Activated naive CD8-positive, alpha-beta T cell treated with anti-CD3 and anti-CD28 coated beads, Interleukin-2, amount 10 ng/mL, durations not matched to agents 7 days and 5 days (primary cell): ENCODE measurements around the gene C5AR2. TPM values are rescaled to one million over a fixed set of nuclear protein-coding genes. Genes with fewer than 3 reads are reported as not detected.
"Not testable (repeated sequence)": the region's sequence is repeated elsewhere in the genome, so short reads cannot be mapped to it uniquely, and the experiment has no call there.

ENCODE experiments used
- ATAC-seq: fragments of 150-1000 bp; cut with Tn5 transposase; one replicate; pipeline ENCODE4 v1.10.0; 2021; ENCODE audit warnings: low read depth, moderate library complexity
- POLR2A ChIA-PET: fragments of 350-600 bp; sonication (Branson Sonifier 250); formaldehyde crosslinking; loops from one replicate; lab custom pipeline; 2021; ENCODE audit warnings: antibody characterized with exemption; lab: Charles Lee
- DNase-seq: peaks from one replicate; pipeline ENCODE4 v3.0.0; 2021
- H3K27ac Mint-ChIP-seq: one replicate; pipeline ENCODE4 v1.8.0; 2022; ENCODE audit warnings: mild to moderate bottlenecking, mixed read lengths
- H3K27me3 Mint-ChIP-seq: one replicate; pipeline ENCODE4 v1.8.0; 2022; ENCODE audit warnings: mild to moderate bottlenecking, moderate library complexity, mixed read lengths
- H3K36me3 Mint-ChIP-seq: one replicate; pipeline ENCODE4 v1.8.0; 2021; ENCODE audit warnings: mild to moderate bottlenecking, mixed read lengths
- H3K4me1 Mint-ChIP-seq: one replicate; pipeline ENCODE4 v1.8.0; 2021; ENCODE audit warnings: mixed read lengths
- H3K4me3 Mint-ChIP-seq: one replicate; pipeline ENCODE4 v1.8.0; 2022; ENCODE audit warnings: mild to moderate bottlenecking, moderate library complexity, mixed read lengths
- H3K9me3 Mint-ChIP-seq: one replicate; pipeline ENCODE4 v1.8.0; 2021; ENCODE audit warnings: mixed read lengths
- total RNA-seq, 2 experiments: library from RNA; stranded (reverse); gene quantifications; one replicate each; pipeline ENCODE4 v1.2.3, GENCODE V29; 2021

C5AR2 gene
- total RNA-seq, 2 experiments from 2014 or later = 0.72 to 0.85 TPM

GRCh38 chr19:47375694-47376588, 44.0 kb downstream of the C5AR2 start:
- no peaks in the 10 kb centered on the region for H3K4me1 Mint-ChIP-seq
- ATAC-seq (no peak), DNase-seq (no peak)
- no peaks in the 10 kb centered on the region for H3K27me3 Mint-ChIP-seq
- POLR2A ChIA-PET = no interaction called here
- H3K4me3 Mint-ChIP-seq = no peak overlapping the region
- no peak overlapping the region for H3K27ac Mint-ChIP-seq
- H3K9me3 Mint-ChIP-seq = no peaks in the 10 kb centered on the region
- H3K36me3 Mint-ChIP-seq = peaks cover 3% of the 10 kb centered on the region

- H3K36me3 Mint-ChIP-seq = peaks cover 7% of the 10 kb centered on the region
- POLR2A ChIA-PET = no interaction called here
Measured at GRCh38 chr19:47376589-47377144, 44.7 kb downstream of the C5AR2 start.

DNA sequence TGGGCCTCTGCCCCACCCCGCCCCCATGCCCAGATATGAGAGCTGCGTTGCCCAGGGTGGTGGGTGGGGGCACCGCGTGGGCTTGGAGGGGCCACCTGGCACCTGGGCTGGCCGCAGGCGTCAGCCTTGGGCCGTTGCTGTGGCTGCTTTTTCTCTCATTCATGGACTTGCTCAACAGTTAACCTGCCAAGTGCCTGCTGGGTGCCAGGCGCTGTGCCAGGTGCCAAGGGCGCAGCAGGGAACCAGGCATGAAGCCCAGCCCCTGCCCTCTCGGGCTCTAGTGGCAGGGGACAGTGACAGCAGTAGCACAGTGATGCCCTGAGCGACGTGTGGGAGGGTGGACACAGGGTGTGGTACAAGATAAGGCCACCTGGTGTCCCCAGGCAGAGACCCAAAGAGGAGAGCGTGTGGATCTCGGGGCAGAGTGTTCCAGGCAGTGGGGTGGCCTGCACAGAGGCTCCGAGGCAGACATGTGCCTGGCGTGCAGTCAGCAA, 45.3 kb downstream of the C5AR2 start:
- Mint-ChIP-seq H3K27me3 (no peaks in the 10 kb centered on the region), H3K36me3 (peaks cover 9% of the 10 kb centered on the region), H3K9me3 (no peaks in the 10 kb centered on the region), H3K4me1 (peaks cover 12% of the 10 kb centered on the region), H3K4me3 (no peak overlapping the region), H3K27ac (no peak overlapping the region)
- POLR2A ChIA-PET = no interaction called here
- DNase-seq (no peak), ATAC-seq (no peak)

More at GRCh38 chr19:47376589-47377144, 44.7 kb downstream of the C5AR2 start:
- no peak for DNase-seq
- ATAC-seq = no peak
- Mint-ChIP-seq H3K4me1 (peaks cover 6% of the 10 kb centered on the region), H3K4me3 (no peak overlapping the region), H3K27ac (no peak overlapping the region), H3K27me3 (no peaks in the 10 kb centered on the region), H3K9me3 (no peaks in the 10 kb centered on the region)

DNA sequence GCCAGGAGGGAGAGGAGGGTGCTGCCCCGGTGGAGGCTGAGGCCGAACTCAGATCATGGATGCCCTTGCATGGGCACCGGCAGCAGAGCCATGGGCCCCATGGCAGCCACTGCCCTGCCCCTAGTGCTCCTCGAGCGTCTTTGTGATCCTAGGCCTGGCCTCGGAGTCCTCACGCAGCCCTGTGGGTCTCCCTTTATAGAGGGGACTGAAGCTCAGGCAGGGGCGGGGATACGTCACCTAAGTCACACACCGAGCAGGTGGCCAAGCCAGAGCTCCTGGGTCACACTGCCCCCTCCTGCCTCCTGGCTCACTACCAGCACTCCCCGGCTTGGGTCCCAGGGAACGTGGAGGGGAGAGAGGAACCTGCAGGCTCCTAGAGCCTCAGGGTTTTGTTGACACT, 45.8 kb downstream of the C5AR2 start:
- no peak for DNase-seq
- Mint-ChIP-seq H3K9me3 (no peaks in the 10 kb centered on the region), H3K4me3 (no peak overlapping the region), H3K27ac (peak overlapping the region; percentile 38), H3K27me3 (no peaks in the 10 kb centered on the region), H3K4me1 (peaks cover 12% of the 10 kb centered on the region), H3K36me3 (peaks cover 9% of the 10 kb centered on the region)
- no peak for ATAC-seq
- POLR2A ChIA-PET = no interaction called here

DNA sequence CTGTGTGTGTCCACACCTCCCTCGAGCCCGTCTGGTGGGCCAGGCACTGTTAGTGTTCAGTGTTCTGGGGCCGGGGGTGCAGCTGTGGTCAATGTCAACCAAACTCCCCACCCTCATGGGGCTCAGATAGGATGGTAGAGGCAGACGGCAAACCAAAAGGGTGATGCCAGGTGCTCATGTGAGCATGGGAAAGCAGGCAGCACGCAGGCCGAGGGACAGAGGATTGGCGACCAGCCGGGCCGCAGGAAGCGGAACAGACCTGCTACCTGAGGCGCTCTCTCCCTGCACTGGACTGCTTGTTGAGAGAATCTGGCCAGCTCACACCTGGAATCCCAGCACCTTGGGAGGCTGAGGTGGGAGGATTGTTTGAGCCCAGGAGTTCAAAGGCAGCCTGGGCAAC, 46.3 kb downstream of the C5AR2 start:
- Mint-ChIP-seq H3K9me3 (no peaks in the 10 kb centered on the region), H3K27me3 (no peaks in the 10 kb centered on the region), H3K36me3 (peaks cover 9% of the 10 kb centered on the region), H3K27ac (peak overlapping the region; percentile 38), H3K4me3 (no peak overlapping the region), H3K4me1 (peaks cover 15% of the 10 kb centered on the region)
- ATAC-seq (no peak), DNase-seq (no peak)
- POLR2A ChIA-PET = no interaction called here

DNA sequence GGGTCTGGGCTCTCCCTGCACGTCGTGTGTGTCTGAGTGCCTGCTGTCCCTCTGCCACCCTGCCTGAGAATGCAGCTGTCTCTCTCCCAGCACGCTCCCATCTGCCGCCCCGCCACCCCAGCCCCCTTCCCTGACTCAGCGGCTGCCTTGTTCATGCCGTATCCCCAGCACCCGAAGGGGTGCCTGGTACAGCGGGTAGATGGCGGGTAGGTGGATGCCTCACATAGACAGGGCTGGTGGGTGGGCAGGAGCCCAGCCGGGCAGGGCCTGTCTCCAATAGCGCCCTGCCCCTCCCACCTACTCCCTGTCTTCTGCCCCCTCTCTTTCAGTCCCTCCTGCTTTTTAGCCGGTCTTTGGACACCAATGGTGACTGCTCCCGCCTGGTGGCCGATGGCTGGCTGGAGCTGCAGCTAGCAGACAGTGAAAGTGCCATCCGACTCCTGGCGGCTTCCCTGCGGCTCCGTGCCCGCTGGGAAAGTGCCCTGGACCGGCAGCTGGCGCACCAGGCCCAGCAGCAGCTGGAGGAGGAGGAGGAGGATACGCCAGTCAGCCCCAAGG, 47.5 kb downstream of the C5AR2 start:
- Mint-ChIP-seq H3K4me1 (peaks cover 16% of the 10 kb centered on the region), H3K27ac (no peak overlapping the region), H3K9me3 (no peaks in the 10 kb centered on the region), H3K36me3 (peaks cover 9% of the 10 kb centered on the region), H3K4me3 (no peak overlapping the region), H3K27me3 (no peaks in the 10 kb centered on the region)
- ATAC-seq = no peak
- DNase-seq = no peak
- POLR2A ChIA-PET = no interaction called here

GRCh38 chr19:47380559-47380958, 48.6 kb downstream of the C5AR2 start:
- ATAC-seq = no peak
- H3K4me3 Mint-ChIP-seq = no peak overlapping the region

DNA sequence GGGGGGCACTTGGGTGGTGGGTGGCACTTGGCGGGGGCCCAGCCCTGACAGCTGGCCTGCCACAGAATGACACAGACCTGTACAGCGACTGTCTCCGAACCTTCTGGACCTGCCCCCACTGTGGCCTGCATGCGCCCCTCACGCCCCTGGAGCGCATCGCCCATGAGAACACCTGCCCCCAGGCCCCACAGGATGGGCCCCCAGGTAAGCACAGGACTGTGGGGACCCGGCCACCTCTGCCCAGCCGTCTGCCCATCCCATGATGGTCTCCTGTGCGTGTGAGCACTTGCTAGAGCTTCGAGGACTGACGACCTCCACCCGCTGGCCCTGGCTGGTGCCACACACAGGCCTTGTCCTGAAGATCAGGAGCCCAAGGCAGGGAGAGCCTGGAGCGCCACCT, 49.1 kb downstream of the C5AR2 start:
- H3K4me1 Mint-ChIP-seq = peaks cover 16% of the 10 kb centered on the region
- peaks cover 9% of the 10 kb centered on the region for H3K36me3 Mint-ChIP-seq
- no peak for ATAC-seq
- H3K27me3 Mint-ChIP-seq = no peaks in the 10 kb centered on the region
- POLR2A ChIA-PET = no interaction called here
- no peak overlapping the region for H3K4me3 Mint-ChIP-seq
- H3K9me3 Mint-ChIP-seq = no peaks in the 10 kb centered on the region
- no peak for DNase-seq
- H3K27ac Mint-ChIP-seq = no peak overlapping the region

More at GRCh38 chr19:47380559-47380958, 48.6 kb downstream of the C5AR2 start:
- H3K9me3 Mint-ChIP-seq = no peaks in the 10 kb centered on the region
- POLR2A ChIA-PET = interaction anchor here (0.5 kb wide), 1 partner anchor 421 kb away, joined by 3 read pairs; no protein-coding TSS in a partner anchor
- no peaks in the 10 kb centered on the region for H3K27me3 Mint-ChIP-seq
- H3K4me1 Mint-ChIP-seq = peaks cover 16% of the 10 kb centered on the region
- H3K36me3 Mint-ChIP-seq = peaks cover 9% of the 10 kb centered on the region
- H3K27ac Mint-ChIP-seq = peak overlapping the region; percentile 48
- no peak for DNase-seq

GRCh38 chr19:47381653-47382279, 49.8 kb downstream of the C5AR2 start:
- peaks cover 9% of the 10 kb centered on the region for H3K36me3 Mint-ChIP-seq
- peak; percentile 80 for ATAC-seq
- peaks cover 16% of the 10 kb centered on the region for H3K4me1 Mint-ChIP-seq
- peak overlapping the region; percentile 68 for H3K27ac Mint-ChIP-seq
- POLR2A ChIA-PET = no interaction called here
- DNase-seq = peak; percentile 57
- no peaks in the 10 kb centered on the region for H3K9me3 Mint-ChIP-seq
- no peak overlapping the region for H3K4me3 Mint-ChIP-seq
- no peaks in the 10 kb centered on the region for H3K27me3 Mint-ChIP-seq

DNA sequence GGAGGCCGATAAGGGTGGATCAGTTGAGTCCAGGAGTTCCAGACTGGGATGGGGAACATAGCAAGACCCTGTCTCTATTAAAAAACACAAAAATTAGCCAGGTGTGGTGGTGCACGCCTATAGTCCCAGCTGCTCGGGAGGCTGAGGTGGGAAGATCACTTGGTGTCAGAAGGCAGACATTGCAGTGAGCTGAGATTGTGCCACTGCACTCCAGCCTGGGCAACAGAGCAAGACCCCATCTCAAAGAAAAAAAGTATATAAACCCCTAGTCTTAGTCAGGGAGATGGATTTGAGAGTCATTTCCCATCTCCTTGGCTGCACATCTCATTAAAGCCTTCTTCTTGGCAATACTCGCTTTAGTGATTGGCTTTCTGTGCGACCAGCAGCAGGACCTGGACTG, 51.9 kb downstream of the C5AR2 start:
- H3K36me3 Mint-ChIP-seq, H3K9me3 Mint-ChIP-seq, H3K27ac Mint-ChIP-seq, H3K27me3 Mint-ChIP-seq, H3K4me3 Mint-ChIP-seq, DNase-seq, ATAC-seq, POLR2A ChIA-PET: not testable (repeated sequence)
- H3K4me1 Mint-ChIP-seq = peaks cover 16% of the 10 kb centered on the region

DNA sequence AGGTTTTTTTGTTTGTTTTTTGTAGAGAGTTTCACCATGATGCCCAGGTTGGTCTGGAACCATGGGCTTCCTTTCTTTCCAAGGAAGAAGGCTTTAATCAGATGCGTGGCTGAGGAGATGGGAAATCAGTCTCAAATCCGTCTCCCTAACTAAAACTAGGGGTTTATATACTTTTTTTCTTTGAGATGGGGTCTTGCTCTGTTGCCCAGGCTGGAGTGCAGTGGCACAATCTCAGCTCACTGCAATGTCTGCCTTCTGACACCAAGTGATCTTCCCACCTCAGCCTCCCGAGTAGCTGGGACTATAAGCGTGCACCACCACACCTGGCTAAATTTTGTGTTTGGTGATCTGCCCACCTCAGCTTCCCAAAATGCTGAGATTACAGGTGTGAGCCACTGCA, 52.6 kb downstream of the C5AR2 start:
- H3K27me3 Mint-ChIP-seq, POLR2A ChIA-PET, ATAC-seq, H3K27ac Mint-ChIP-seq, DNase-seq, H3K36me3 Mint-ChIP-seq, H3K4me3 Mint-ChIP-seq, H3K9me3 Mint-ChIP-seq: not testable (repeated sequence)
- H3K4me1 Mint-ChIP-seq = peaks cover 16% of the 10 kb centered on the region

DNA sequence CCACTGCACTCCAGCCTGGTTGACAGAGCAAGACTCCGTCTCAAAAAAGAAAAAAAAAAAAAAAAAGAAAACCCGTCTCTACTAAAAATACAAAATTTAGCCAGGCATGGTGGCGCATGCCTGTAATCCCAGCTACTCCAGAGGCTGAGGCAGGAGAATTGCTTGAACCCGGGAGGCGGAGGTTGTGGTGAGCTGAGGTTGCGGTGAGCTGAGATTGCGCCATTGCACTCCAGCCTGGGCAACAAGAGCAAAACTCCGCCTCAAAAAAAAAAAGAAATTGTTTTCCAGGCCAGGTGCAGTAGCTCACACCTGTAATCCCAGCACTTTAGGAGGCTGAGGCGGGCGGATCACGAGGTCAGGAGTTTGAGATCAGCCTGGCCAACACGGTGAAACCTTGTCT, 54.6 kb downstream of the C5AR2 start:
- H3K4me1 Mint-ChIP-seq = peaks cover 13% of the 10 kb centered on the region
- H3K4me3 Mint-ChIP-seq, H3K27me3 Mint-ChIP-seq, ATAC-seq, H3K9me3 Mint-ChIP-seq, DNase-seq, H3K27ac Mint-ChIP-seq, H3K36me3 Mint-ChIP-seq: not testable (repeated sequence)
- POLR2A ChIA-PET = interaction anchor here (0.7 kb wide), 1 partner anchor 13 kb away, joined by 4 read pairs; no protein-coding TSS in a partner anchor

DNA sequence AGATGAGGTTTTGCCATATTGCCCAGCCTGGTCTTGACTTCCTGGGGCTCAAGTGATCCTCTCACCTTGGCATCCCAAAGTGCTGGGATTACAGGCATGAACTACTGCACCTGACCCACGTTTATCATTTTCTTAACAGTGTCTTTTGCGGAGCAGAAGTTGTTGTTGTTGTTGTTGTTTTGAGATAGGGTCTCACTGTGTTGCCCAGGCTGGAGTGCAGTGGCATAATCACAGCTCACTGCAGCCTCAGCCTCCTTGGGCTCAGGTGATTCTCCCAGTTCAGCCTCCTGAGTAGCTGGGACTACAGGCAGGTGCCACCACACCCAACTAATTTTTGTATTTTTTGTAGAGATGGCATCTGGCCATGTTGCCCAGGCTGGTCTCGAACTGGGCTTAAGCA, 55.6 kb downstream of the C5AR2 start:
- H3K9me3 Mint-ChIP-seq, POLR2A ChIA-PET, H3K27ac Mint-ChIP-seq, H3K4me3 Mint-ChIP-seq, ATAC-seq, H3K4me1 Mint-ChIP-seq, H3K36me3 Mint-ChIP-seq, H3K27me3 Mint-ChIP-seq, DNase-seq: not testable (repeated sequence)
